Mucosa of stomach (tissue), 1 donor: ENCODE data around the gene INTS7.
"Not testable (repeated sequence)": the region's sequence is repeated elsewhere in the genome, so short reads cannot be mapped to it uniquely, and the experiment has no call there.

Experiments used
- H3K27me3 ChIP-seq: one replicate; pipeline ENCODE4 v1.7.0; 2013; ENCODE audit warnings: mild to moderate bottlenecking, low read length; ENCODE audit not compliant: control insufficient read depth, insufficient read depth
- H3K36me3 ChIP-seq: one replicate; pipeline ENCODE4 v1.7.0; 2013; ENCODE audit warnings: low read length; ENCODE audit not compliant: control insufficient read depth, insufficient read depth
- H3K4me1 ChIP-seq: one replicate; pipeline ENCODE4 v1.7.0; 2013; ENCODE audit warnings: mild to moderate bottlenecking, low read length; ENCODE audit not compliant: control insufficient read depth, insufficient read depth
- H3K4me3 ChIP-seq: one replicate; pipeline ENCODE4 v1.7.0; 2013; ENCODE audit warnings: low read length
- H3K9ac ChIP-seq: one replicate; pipeline ENCODE4 v1.7.0; 2013; ENCODE audit warnings: mild to moderate bottlenecking, low read length, moderate library complexity
- H3K9me3 ChIP-seq: one replicate; pipeline ENCODE4 v1.7.0; 2013; ENCODE audit warnings: mild to moderate bottlenecking, low read length, moderate library complexity; ENCODE audit not compliant: control insufficient read depth
- donor health status: Pancreatic carcinoma.

Gene INTS7

DNA sequence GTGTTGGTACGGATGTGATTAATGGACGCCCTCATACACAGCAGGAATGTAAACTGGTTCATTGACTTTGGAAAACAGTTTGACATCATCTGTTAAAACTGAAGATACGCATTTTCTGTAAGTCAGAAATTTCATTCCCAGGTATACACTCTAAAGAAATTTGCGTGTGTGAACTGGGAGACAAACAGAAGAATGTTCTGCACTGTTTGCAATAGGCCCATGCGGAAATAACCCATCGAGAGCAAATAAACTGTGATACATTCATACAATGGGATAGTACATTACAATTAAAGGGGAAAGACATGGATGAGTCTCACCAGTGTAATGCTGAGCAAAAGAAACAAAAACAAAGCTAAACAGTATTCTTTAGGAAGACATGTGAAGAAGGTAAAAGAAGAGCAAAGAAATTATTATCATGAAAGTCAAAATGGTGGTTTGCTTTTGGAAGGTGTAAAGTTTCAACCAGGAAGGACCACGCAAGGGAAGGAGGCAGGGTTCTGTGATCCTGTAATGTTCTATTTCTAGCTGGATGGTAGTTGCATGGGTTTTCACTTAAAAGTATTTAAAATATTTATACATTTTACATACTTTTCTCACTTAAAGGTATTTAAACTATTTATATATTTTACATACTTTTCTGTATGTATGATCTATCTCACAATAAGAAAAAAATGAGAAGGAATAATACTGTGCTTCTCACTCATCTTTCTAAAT, 30.3 kb downstream of the INTS7 start:
- Histone ChIP-seq H3K27me3 (no peaks in the 10 kb centered on the region), H3K9ac (no peak overlapping the region)

GRCh38 chr1:212002536-212002935, 32.8 kb downstream of the INTS7 start:
- Histone ChIP-seq H3K9me3 (no peaks in the 10 kb centered on the region), H3K4me1 (no peaks in the 10 kb centered on the region), H3K9ac (no peak overlapping the region), H3K4me3 (no peak overlapping the region), H3K27me3 (no peaks in the 10 kb centered on the region), H3K36me3 (no peaks in the 10 kb centered on the region)

More for the DNA sequence above, 30.3 kb downstream of the INTS7 start:
- Histone ChIP-seq H3K4me3 (no peak overlapping the region), H3K9me3 (no peaks in the 10 kb centered on the region), H3K4me1 (no peaks in the 10 kb centered on the region), H3K36me3 (no peaks in the 10 kb centered on the region)

DNA sequence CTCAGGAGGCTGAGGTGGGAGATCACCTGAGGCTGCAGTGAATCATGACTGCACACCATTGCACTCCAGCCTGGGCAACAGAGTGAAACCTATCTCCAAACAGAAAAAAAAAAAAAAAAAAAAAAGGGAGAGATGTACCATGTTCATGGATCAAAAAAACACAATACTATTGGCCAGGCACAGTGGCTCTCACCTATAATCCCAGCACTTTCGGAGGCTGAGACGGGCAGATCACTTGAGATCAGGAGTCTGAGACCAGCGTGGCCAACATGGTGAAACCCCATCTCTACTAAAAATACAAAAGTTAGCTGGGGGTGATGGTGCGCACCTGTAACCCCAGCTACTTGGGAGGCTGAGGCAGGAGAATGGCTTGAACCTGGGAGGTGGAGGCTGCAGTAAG, 37.9 kb downstream of the INTS7 start:
- not testable (repeated sequence) for H3K36me3 ChIP-seq, H3K27me3 ChIP-seq, H3K9ac ChIP-seq, H3K4me3 ChIP-seq, H3K9me3 ChIP-seq, H3K4me1 ChIP-seq

GRCh38 chr1:211991695-211992094, 43.7 kb downstream of the INTS7 start:
- Histone ChIP-seq H3K27me3 (no peaks in the 10 kb centered on the region), H3K9ac (no peak overlapping the region), H3K9me3 (no peaks in the 10 kb centered on the region), H3K4me3 (no peak overlapping the region), H3K36me3 (no peaks in the 10 kb centered on the region), H3K4me1 (no peaks in the 10 kb centered on the region)

DNA sequence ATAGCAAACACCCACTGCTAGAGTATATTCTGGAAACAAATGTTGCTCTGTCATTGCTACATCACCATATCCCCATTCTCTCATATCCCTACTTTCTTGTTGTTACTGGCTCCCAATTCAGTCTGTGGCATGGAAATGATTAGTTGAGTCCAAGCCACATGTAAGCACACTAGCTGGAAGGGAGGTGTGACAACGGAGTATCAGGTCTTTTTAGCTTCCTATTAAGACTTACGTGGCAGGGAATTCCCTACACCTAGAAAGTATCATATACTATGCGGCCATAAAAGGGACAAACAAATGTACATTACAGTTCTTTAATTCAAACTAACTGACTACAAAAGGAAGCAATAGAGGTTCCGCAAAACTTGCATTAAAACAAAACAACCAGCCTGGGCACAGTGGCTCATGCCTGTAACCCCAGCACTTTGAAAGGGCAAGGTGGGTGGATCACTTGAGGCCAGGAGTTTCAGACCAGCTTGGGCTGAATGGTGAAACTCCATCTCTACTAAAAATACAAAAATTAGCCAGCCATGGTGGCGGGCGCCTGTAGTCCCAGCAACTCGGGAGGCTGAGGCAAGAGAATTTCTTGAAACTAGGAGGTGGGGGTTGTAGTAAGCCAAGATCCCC, 48.6 kb downstream of the INTS7 start:
- Histone ChIP-seq H3K9ac (no peak overlapping the region), H3K9me3 (no peaks in the 10 kb centered on the region), H3K4me1 (no peaks in the 10 kb centered on the region), H3K27me3 (no peaks in the 10 kb centered on the region), H3K4me3 (no peak overlapping the region), H3K36me3 (no peaks in the 10 kb centered on the region)

DNA sequence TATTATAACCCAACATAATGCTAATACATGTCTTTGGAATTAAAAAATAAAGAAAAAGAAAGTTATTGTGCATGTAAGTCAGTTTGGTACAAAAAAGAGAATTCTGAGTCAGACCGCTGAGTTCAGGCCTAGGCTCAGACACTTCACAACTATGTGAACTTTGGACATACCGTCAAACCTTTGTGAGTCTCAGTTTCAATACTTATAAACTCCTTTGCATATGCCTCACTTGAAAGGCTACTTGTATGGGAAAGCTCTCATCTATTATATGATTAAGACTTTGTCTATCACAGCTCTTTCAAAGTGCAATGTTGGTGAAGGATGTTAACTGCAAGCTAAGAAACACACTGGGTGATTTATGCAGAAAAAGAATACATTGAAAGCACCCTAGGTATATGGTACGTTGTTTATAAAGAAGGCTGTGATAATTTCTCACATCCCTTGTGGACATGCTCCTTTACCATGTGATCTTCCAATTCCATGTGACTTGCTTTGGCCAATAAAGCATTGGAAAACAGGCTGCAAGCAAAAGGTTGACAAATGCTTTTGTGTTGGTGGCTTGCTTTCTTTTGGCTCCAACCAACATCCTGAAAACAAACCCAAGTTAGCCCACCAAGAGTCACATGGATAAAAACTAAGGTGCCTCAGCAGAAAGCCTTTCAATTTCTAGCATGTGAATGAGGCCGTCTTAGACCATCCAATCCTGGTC, 49.6 kb downstream of the INTS7 start:
- no peaks in the 10 kb centered on the region for H3K9me3 ChIP-seq
- no peak overlapping the region for H3K9ac ChIP-seq
- H3K36me3 ChIP-seq = no peaks in the 10 kb centered on the region
- no peaks in the 10 kb centered on the region for H3K27me3 ChIP-seq
- no peaks in the 10 kb centered on the region for H3K4me1 ChIP-seq
- H3K4me3 ChIP-seq = no peak overlapping the region

GRCh38 chr1:211978596-211978995, 56.8 kb downstream of the INTS7 start:
- Histone ChIP-seq H3K9me3 (no peaks in the 10 kb centered on the region), H3K4me3 (no peak overlapping the region), H3K9ac (no peak overlapping the region), H3K36me3 (no peaks in the 10 kb centered on the region), H3K27me3 (no peaks in the 10 kb centered on the region), H3K4me1 (no peaks in the 10 kb centered on the region)

DNA sequence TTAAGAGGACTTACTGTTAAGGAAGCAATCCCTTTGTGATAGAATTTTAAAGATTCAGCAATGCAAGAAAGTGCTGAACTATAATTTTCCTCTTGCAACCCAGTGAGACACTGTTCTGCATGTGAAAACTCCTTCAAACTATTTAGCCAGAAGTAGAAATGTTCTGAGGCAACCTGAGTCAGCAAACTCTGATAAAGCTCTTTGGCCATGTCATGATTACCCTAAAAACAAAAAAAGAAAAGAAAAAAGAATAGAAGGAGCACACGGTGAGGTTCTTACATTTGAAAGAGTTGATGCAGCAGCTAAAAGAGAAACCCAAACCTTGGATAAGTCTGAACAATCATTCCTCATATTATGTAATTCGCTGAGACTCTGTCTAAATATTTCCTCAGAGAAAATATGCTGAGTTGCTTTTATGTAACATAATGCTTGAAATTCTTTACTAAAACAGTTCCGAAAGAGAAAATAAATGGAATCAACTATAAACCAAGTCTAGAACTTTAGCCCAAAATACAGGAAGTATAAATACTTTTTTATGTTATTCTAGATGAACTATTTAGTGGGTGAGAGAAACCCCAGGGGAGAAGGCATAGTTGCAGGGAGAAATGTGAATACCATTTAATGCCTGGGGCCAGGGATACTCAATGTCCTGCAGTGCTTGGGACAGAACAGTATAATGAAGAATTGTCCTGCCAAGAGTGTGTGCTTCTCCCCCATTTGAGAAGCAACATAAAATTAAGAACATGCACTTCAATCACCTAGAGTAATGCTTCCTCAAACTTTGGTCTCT, 60.0 kb downstream of the INTS7 start:
- no peaks in the 10 kb centered on the region for H3K36me3 ChIP-seq

GRCh38 chr1:211973541-211973940, 61.8 kb downstream of the INTS7 start:
- no peaks in the 10 kb centered on the region for H3K4me1 ChIP-seq
- no peaks in the 10 kb centered on the region for H3K36me3 ChIP-seq
- H3K27me3 ChIP-seq = no peaks in the 10 kb centered on the region
- no peak overlapping the region for H3K4me3 ChIP-seq
- no peaks in the 10 kb centered on the region for H3K9me3 ChIP-seq
- H3K9ac ChIP-seq = no peak overlapping the region

More for the DNA sequence above, 60.0 kb downstream of the INTS7 start:
- Histone ChIP-seq H3K4me1 (no peaks in the 10 kb centered on the region), H3K27me3 (no peaks in the 10 kb centered on the region), H3K4me3 (no peak overlapping the region), H3K9ac (no peak overlapping the region), H3K9me3 (no peaks in the 10 kb centered on the region)

- Histone ChIP-seq H3K4me3 (no peak overlapping the region), H3K27me3 (no peaks in the 10 kb centered on the region), H3K36me3 (no peaks in the 10 kb centered on the region), H3K9ac (no peak overlapping the region), H3K9me3 (no peaks in the 10 kb centered on the region), H3K4me1 (no peaks in the 10 kb centered on the region)
Measured at GRCh38 chr1:211968200-211968834, 67.0 kb downstream of the INTS7 start.

- Histone ChIP-seq H3K27me3 (no peaks in the 10 kb centered on the region), H3K9ac (no peak overlapping the region), H3K36me3 (no peaks in the 10 kb centered on the region), H3K9me3 (no peaks in the 10 kb centered on the region), H3K4me3 (no peak overlapping the region), H3K4me1 (no peaks in the 10 kb centered on the region)
Measured at GRCh38 chr1:211967704-211968103, 67.7 kb downstream of the INTS7 start.
